Endothelial cell of umbilical vein (primary cell): ENCODE results near the gene ALDH1A3.

ENCODE experiments used
- CTCF ChIP-seq, 2 donors: IDR thresholded peaks; 1 replicate in 1 of 2; 2 replicates in 1 of 2; pipeline ENCODE4 v1.5.1; 2011; ENCODE audit warnings: low read length in 2 of 2, mild to moderate bottlenecking in 2 of 2, moderate library complexity in 2 of 2, control low read depth in 1 of 2, inconsistent platforms in 1 of 2, low read depth in 1 of 2; ENCODE audit not compliant: insufficient read depth in 1 of 2; ENCODE audit errors: extremely low read depth in 1 of 2
- EZH2 ChIP-seq: IDR thresholded peaks from 2 replicates; pipeline ENCODE4 v1.6.1; 2012; ENCODE audit warnings: borderline replicate concordance, low read depth, mild to moderate bottlenecking, moderate library complexity, low read length, inconsistent platforms; ENCODE audit not compliant: severe bottlenecking
- GATA2 ChIP-seq: IDR thresholded peaks from 2 replicates; pipeline ENCODE4 v1.7.0; 2011; ENCODE audit warnings: low read depth, mild to moderate bottlenecking, moderate library complexity, mixed read lengths, low read length; ENCODE audit not compliant: insufficient read length, insufficient read depth
- MAX ChIP-seq: IDR thresholded peaks from 2 replicates; pipeline ENCODE4 v1.6.1; 2011; ENCODE audit not compliant: insufficient read depth, insufficient read length
- MYC ChIP-seq: IDR thresholded peaks from one replicate; pipeline ENCODE4 v1.6.1; 2011; ENCODE audit warnings: mild to moderate bottlenecking, low read depth, low read length
- POLR2A ChIP-seq: IDR thresholded peaks from 2 replicates; pipeline ENCODE4 v1.6.1; 2012; ENCODE audit warnings: low read depth, mild to moderate bottlenecking, control low read depth, low read length
- POLR2AphosphoS5 ChIP-seq: IDR thresholded peaks from 2 replicates; pipeline ENCODE4 v1.6.1; 2012; ENCODE audit warnings: low read depth, mild to moderate bottlenecking, control low read depth, low read length, moderate library complexity; ENCODE audit not compliant: insufficient read depth

GRCh38 chr15:100867433-100867832, 12.2 kb upstream of the ALDH1A3 start:
- no peak for TF ChIP-seq CTCF (IDR thresholded peaks at IDR 0.05; ENCODE audit: extremely low read depth in 1 of 2, insufficient read depth in 1 of 2, low read depth in 1 of 2, low read length in 2 of 2)
- TF ChIP-seq MYC = no peak
- no peak for TF ChIP-seq EZH2
- no peak for TF ChIP-seq POLR2A
- no peak for TF ChIP-seq POLR2AphosphoS5
- TF ChIP-seq GATA2 = no peak
- no peak for TF ChIP-seq MAX
